ENCODE data around the gene SQSTM1. TPM values are rescaled to one million over a fixed set of nuclear protein-coding genes. Genes with fewer than 3 reads are reported as not detected.
"Not testable (repeated sequence)": the region's sequence is repeated elsewhere in the genome, so short reads cannot be mapped to it uniquely, and the experiment has no call there.

Gene SQSTM1
- total RNA-seq, 1 experiment from 2014 or later = 715 TPM

DNA sequence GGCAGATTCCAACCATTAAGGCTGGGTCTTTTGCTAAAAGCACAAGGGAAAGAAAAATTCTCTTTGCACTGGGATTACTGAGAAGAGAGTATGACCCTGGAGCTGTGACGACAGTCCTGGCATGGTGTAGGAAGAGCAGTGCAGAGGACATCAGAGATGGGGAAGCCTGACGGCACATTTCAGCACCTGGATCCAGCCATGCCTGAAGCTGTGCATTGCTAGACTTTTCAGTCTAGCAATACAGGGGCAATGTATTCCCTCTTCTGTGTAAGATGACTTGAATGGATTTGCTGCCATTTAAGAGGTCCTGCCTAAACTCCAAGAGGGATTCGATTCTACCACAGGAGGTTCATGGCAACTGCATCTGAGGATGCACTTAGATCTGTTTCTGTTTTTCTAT lies 50.2 kb downstream of the SQSTM1 start:
- Histone ChIP-seq H3K4me1 (replicated peaks; ENCODE audit: insufficient read depth) (no peaks in the 10 kb centered on the region), H3K27me3 (ENCODE audit: insufficient read depth, low read depth) (no peaks in the 10 kb centered on the region), H4K20me1 (ENCODE audit: insufficient read depth) (no peaks in the 10 kb centered on the region), H3K4me2 (no peak overlapping the region), H2AFZ (no peak overlapping the region), H3K9me2 (ENCODE audit: insufficient read depth) (no peaks in the 10 kb centered on the region), H3K36me3 (ENCODE audit: low read depth) (no peaks in the 10 kb centered on the region), H3K27ac (no peak overlapping the region), H3K4me3 (no peak overlapping the region), H3K9me3 (ENCODE audit: insufficient read depth, low read depth) (no peaks in the 10 kb centered on the region), H3F3A (ENCODE audit: insufficient read depth, low read depth) (no peaks in the 10 kb centered on the region), H3K79me2 (ENCODE audit: low read depth) (no peaks in the 10 kb centered on the region)
- ChIA-PET CTCF (no interaction called here), POLR2A (ENCODE audit: unreplicated experiment) (no interaction called here)
- intact Hi-C loops (cut with micrococcal nuclease; ENCODE audit: unreplicated experiment) = no loop called here
- no peak for TF ChIP-seq EZH2 (IDR thresholded peaks at IDR 0.05; ENCODE audit: low read depth)
- TF ChIP-seq CTCF (conservative IDR thresholded peaks at IDR 0.05) = no peak
- no TSS peak for BruUV-seq (replicated peaks)
- no peak for DNase-seq

- H3K9me2 ChIP-seq (ENCODE audit: insufficient read depth); H3K27ac ChIP-seq; H3K36me3 ChIP-seq (ENCODE audit: low read depth); H3K27me3 ChIP-seq (ENCODE audit: insufficient read depth, low read depth); H3K9me3 ChIP-seq (ENCODE audit: insufficient read depth, low read depth); H4K20me1 ChIP-seq (ENCODE audit: insufficient read depth); H3K4me1 ChIP-seq (replicated peaks; ENCODE audit: insufficient read depth); H3K79me2 ChIP-seq (ENCODE audit: low read depth); H3F3A ChIP-seq (ENCODE audit: insufficient read depth, low read depth); H3K4me3 ChIP-seq; H2AFZ ChIP-seq; DNase-seq; CTCF ChIA-PET; POLR2A ChIA-PET (ENCODE audit: unreplicated experiment); H3K4me2 ChIP-seq; BruUV-seq (replicated peaks); intact Hi-C loops (cut with micrococcal nuclease; ENCODE audit: unreplicated experiment): not testable (repeated sequence)
Measured at GRCh38 chr5:179871533-179871932, 50.8 kb downstream of the SQSTM1 start.

DNA sequence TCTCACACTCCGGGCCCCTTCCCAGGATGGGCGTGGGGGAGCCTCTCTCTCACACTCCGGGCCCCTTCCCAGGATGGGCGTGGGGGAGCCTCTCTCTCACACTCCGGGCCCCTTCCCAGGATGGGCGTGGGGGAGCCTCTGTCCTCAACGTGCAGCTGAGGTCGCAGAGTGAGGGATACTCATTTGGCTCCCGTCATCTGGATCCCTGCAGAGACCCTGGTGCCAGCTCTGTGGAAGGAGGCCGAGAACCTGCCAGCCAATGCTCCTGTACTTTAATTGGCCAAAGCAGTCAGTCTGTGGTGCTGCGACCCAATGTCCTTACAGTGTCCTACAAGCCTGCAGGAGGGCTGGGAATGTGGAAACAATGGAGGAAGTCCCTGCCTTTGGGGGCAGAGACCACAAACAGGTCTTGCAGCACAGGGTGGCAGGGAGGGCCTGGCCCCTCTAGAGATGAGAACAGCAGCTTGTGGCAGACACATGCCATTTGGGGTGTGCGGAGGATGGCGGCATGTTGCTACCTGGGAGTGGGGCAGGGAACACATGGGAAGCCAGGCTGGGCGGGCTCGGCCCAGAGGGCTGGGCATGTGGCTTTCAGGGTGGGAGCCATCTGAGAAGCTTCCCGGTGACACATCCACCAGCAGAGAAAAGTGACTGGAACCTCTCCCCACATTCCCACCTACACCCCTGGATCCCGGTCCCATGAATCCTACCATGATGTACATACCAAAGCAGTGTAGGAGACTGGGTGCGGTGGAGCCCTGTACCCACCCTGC lies 51.5 kb downstream of the SQSTM1 start:
- no peaks in the 10 kb centered on the region for H3K36me3 ChIP-seq (ENCODE audit: low read depth)
- ChIA-PET POLR2A (ENCODE audit: unreplicated experiment) (no interaction called here), CTCF (interaction anchor here (0.5 kb wide), 1 partner anchor 219 kb away, joined by 8 read pairs; no protein-coding TSS in a partner anchor)
- H2AFZ ChIP-seq = no peak overlapping the region
- H3K9me3 ChIP-seq (ENCODE audit: insufficient read depth, low read depth) = no peaks in the 10 kb centered on the region
- TF ChIP-seq CTCF (conservative IDR thresholded peaks at IDR 0.05) = no peak
- no peak for TF ChIP-seq EZH2 (IDR thresholded peaks at IDR 0.05; ENCODE audit: low read depth)
- H3K4me1 ChIP-seq (replicated peaks; ENCODE audit: insufficient read depth) = no peaks in the 10 kb centered on the region
- no peaks in the 10 kb centered on the region for H3K79me2 ChIP-seq (ENCODE audit: low read depth)
- no peaks in the 10 kb centered on the region for H3K9me2 ChIP-seq (ENCODE audit: insufficient read depth)
- DNase-seq = no peak
- H3K4me3 ChIP-seq = no peak overlapping the region
- H3K27me3 ChIP-seq (ENCODE audit: insufficient read depth, low read depth) = no peaks in the 10 kb centered on the region
- no peak overlapping the region for H3K27ac ChIP-seq
- H3F3A ChIP-seq (ENCODE audit: insufficient read depth, low read depth) = no peaks in the 10 kb centered on the region
- no TSS peak for BruUV-seq (replicated peaks)
- intact Hi-C loops (cut with micrococcal nuclease; ENCODE audit: unreplicated experiment) = no loop called here
- H3K4me2 ChIP-seq = no peak overlapping the region
- H4K20me1 ChIP-seq (ENCODE audit: insufficient read depth) = no peaks in the 10 kb centered on the region

All from PC-9 (cell line).